ENCODE results near the gene INPP4B.

Gene INPP4B

DNA sequence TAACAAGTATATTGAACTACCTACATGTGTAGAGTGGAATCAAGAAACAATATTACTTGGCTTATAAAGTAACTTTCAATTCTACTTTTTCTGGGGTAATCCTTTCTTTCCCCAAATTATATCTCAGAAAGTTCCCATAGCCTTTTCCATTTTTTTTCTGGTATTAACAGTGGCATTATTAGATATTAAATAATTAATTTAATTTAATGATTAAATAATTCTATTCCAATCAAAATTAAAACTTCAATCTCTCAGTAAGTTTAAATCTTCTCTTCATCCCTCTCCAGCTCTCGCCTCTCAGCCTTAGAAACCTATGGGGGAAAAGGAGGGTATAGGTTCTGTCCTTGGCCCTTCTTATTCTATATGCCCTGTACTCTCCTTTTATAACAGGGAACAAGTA is 262.4 kb downstream of the INPP4B start:
- TF ChIP-seq, protein P1, sequence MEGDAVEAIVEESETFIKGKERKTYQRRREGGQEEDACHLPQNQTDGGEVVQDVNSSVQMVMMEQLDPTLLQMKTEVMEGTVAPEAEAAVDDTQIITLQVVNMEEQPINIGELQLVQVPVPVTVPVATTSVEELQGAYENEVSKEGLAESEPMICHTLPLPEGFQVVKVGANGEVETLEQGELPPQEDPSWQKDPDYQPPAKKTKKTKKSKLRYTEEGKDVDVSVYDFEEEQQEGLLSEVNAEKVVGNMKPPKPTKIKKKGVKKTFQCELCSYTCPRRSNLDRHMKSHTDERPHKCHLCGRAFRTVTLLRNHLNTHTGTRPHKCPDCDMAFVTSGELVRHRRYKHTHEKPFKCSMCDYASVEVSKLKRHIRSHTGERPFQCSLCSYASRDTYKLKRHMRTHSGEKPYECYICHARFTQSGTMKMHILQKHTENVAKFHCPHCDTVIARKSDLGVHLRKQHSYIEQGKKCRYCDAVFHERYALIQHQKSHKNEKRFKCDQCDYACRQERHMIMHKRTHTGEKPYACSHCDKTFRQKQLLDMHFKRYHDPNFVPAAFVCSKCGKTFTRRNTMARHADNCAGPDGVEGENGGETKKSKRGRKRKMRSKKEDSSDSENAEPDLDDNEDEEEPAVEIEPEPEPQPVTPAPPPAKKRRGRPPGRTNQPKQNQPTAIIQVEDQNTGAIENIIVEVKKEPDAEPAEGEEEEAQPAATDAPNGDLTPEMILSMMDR (IDR thresholded peaks at IDR 0.05; ENCODE audit: unreplicated experiment in 3 of 3), result no peak
- H3K4me3 Mint-ChIP-seq, result no peak overlapping the region
- H3K9me3 Mint-ChIP-seq, result no peaks in the 10 kb centered on the region
- no peaks in the 10 kb centered on the region for H3K36me3 Mint-ChIP-seq (ENCODE audit: low read depth)
- H3K4me1 Mint-ChIP-seq, result peaks cover 17% of the 10 kb centered on the region
- H3K27me3 Mint-ChIP-seq (ENCODE audit: low read depth), result no peaks in the 10 kb centered on the region
- H3K27ac Mint-ChIP-seq, result no peak overlapping the region

DNA sequence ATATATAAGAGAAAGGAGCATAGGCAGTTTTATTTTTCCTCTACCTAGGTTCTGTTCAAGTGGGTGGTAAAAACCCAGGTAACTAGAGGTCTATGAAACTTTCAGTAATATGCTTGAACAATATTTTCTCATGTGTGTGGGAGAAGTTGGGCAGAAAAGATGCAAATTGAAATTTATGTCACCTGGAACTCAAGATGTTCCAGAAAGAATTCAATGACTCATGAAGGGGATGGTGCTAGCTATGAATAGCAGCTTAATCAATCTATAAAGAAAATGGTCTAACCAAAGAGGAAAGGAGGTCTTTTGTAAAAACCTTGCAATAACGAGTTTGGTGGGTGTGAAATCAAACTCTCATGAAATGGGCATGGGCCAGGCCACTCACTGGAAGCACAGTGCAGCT is 263.8 kb downstream of the INPP4B start:
- TF ChIP-seq, protein P1 (IDR thresholded peaks at IDR 0.05; ENCODE audit: unreplicated experiment in 3 of 3), result no peak
- H3K36me3 Mint-ChIP-seq (ENCODE audit: low read depth), result no peaks in the 10 kb centered on the region

DNA sequence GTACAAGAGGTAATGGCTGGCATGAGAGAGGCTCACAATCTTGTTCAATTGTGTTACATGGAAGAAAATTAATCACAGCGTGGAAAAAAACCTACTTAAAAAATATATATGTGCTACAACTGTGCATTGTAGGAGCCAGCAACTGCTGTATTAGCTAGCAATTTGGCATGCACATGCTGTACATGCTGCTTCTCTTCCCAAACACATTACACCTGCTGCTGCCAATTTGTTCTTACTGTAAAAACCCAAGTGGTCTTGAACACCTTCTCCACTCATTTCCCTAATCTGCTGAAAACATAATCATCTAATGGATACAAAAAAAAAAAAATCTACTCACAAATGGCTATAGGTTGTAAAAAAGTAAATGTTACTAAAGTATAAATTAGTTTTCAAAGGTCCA is 264.2 kb downstream of the INPP4B start:
- Mint-ChIP-seq H3K27ac (no peak overlapping the region), H3K4me3 (no peak overlapping the region), H3K36me3 (ENCODE audit: low read depth) (no peaks in the 10 kb centered on the region), H3K4me1 (peaks cover 17% of the 10 kb centered on the region), H3K9me3 (no peaks in the 10 kb centered on the region), H3K27me3 (ENCODE audit: low read depth) (no peaks in the 10 kb centered on the region)
- TF ChIP-seq, protein P1 (IDR thresholded peaks at IDR 0.05; ENCODE audit: unreplicated experiment in 3 of 3), result no peak

More for the DNA sequence above, 263.8 kb downstream of the INPP4B start:
- Mint-ChIP-seq H3K27ac (no peak overlapping the region), H3K4me3 (no peak overlapping the region), H3K4me1 (peaks cover 17% of the 10 kb centered on the region), H3K9me3 (no peaks in the 10 kb centered on the region), H3K27me3 (ENCODE audit: low read depth) (no peaks in the 10 kb centered on the region)

DNA sequence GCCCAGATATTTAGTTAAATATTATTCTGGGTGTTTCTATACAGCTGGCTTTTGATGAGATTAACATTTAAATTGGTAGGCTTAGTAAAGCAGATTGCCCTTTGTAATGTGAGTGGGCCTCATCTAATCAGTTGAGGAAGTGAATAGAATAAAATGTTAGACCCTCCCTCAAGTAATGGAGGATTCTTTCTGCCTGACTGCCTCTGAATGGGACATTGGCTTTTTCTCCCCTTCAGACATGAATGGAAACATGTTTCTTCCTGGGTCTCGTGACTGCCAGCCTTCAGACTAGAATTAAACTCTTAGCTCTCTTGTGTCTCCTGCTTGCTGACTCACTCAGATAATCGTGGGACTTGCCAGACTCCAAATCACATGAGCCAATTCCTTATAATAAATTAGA is 266.7 kb downstream of the INPP4B start:
- H3K27me3 Mint-ChIP-seq (ENCODE audit: low read depth), result no peaks in the 10 kb centered on the region
- TF ChIP-seq, protein P1 (IDR thresholded peaks at IDR 0.05; ENCODE audit: unreplicated experiment in 3 of 3), result no peak
- peaks cover 17% of the 10 kb centered on the region for H3K4me1 Mint-ChIP-seq
- no peak overlapping the region for H3K4me3 Mint-ChIP-seq
- H3K27ac Mint-ChIP-seq, result no peak overlapping the region
- H3K36me3 Mint-ChIP-seq (ENCODE audit: low read depth), result no peaks in the 10 kb centered on the region
- H3K9me3 Mint-ChIP-seq, result no peaks in the 10 kb centered on the region

DNA sequence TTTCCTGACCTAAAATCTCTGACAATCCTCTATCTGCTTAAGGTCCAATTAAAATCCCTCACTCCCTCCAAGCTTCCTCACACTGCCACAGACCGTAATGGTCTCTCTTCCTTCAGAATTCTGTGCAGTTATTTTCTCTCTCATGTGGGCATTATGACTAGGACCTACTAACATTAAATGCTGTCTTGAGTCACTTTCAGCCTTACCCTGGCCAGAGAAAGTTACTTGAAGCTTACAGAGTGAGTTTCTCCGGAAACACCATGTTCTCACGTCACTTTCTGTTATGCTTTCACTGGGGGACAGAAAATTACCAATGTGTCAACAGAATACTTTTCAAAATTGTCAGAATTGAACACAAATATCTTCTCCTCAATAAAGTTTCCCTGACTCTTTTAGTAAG is 271.8 kb downstream of the INPP4B start:
- Mint-ChIP-seq H3K4me1 (no peaks in the 10 kb centered on the region), H3K36me3 (ENCODE audit: low read depth) (no peaks in the 10 kb centered on the region)

DNA sequence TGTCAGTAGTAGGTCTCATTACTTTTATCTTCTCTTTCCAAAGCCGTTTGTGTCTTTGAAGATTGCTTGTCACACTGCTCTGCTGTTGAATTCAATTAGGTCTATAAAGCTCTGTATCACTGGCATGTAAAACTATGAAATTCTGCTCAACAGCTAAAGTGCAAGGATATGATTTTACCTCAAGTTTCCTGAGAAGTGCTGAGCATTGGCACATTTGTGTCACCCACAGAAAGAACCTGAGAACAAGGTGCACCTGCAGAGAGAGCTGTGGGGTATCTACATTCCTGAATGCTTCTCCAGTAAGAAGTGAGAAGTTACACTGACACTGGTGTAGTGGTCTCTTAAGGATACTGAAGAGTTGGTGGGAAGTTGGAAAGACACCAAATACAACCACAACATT is 274.0 kb downstream of the INPP4B start:
- Mint-ChIP-seq H3K27me3 (ENCODE audit: low read depth) (no peaks in the 10 kb centered on the region), H3K4me1 (peaks cover 12% of the 10 kb centered on the region), H3K9me3 (no peaks in the 10 kb centered on the region), H3K36me3 (ENCODE audit: low read depth) (no peaks in the 10 kb centered on the region), H3K4me3 (no peak overlapping the region), H3K27ac (no peak overlapping the region)
- TF ChIP-seq, protein P1 (IDR thresholded peaks at IDR 0.05; ENCODE audit: unreplicated experiment in 3 of 3), result no peak

More for the DNA sequence above, 271.8 kb downstream of the INPP4B start:
- TF ChIP-seq, protein P1 (IDR thresholded peaks at IDR 0.05; ENCODE audit: unreplicated experiment in 3 of 3), result no peak
- Mint-ChIP-seq H3K27ac (no peak overlapping the region), H3K9me3 (no peaks in the 10 kb centered on the region), H3K27me3 (ENCODE audit: low read depth) (no peaks in the 10 kb centered on the region), H3K4me3 (no peak overlapping the region)

Data from nephron (organoid).